K562 (cell line): Measurements from ENCODE around the gene ETV3L. TPM values are rescaled to one million over a fixed set of nuclear protein-coding genes. Genes with fewer than 3 reads are reported as not detected.

ENCODE experiments used
- ATAC-seq: fragments of 200-7000 bp; cut with Tn5 transposase; 3 replicates; pipeline ENCODE4 v1.9.1; 2020; ENCODE audit warnings: moderate library complexity
- BruUV-seq: library from RNA; stranded (reverse); fragments of 400-500 nt; replicated peaks from 2 replicates; lab custom pipeline; 2021; lab: Mats Ljungman, UMichigan
- CTCF ChIA-PET: fragments of 300-600 bp; formaldehyde crosslinking; extraction: SDS; loops from one replicate; lab custom pipeline; 2021; ENCODE audit warnings: low intra/inter-chr PET ratio; lab: Yijun Ruan, JAX
- POLR2A ChIA-PET: fragments of 300-600, 350-650 bp; sonication (Branson Sonifier 250); formaldehyde crosslinking; extraction: SDS; loops from one replicate; lab custom pipeline; 2021; ENCODE audit warnings: antibody characterized with exemption, inconsistent platforms; lab: Yijun Ruan, JAX
- DNase-seq, 4 experiments: peaks; one replicate each; pipeline versions ENCODE4 v3.0.0 to v3.0.0-alpha.2; 2011 to 2018; ENCODE audit warnings: low spot score in 3 of 4, mixed read lengths in 3 of 4; ENCODE audit errors: extremely low read depth in 1 of 4
- FAIRE-seq: peaks from 2 replicates; lab custom pipeline; 2011; peaks lifted over from hg19 to GRCh38; lab: Jason Lieb, UNC
- H2AFZ ChIP-seq: 2 replicates; pipeline ENCODE4 v1.6.0; 2011; ENCODE audit warnings: low read depth, low read length, control low read depth, inconsistent platforms
- H3K27ac ChIP-seq: fragments of 200-600 bp; 3 replicates; pipeline ENCODE4 v1.8.0; 2011; ENCODE audit warnings: low read depth, mild to moderate bottlenecking, control low read depth, inconsistent platforms, low read length, moderate library complexity, mixed read lengths; ENCODE audit errors: extremely low read depth
- H3K27me3 ChIP-seq, 2 experiments: fragments of 300-600 bp in 1 of 2; 2 replicates in 1 of 2; 3 replicates in 1 of 2; pipeline versions ENCODE4 v1.6.0 to v1.8.0; 2011; ENCODE audit warnings: inconsistent platforms in 2 of 2, low read length in 2 of 2, mild to moderate bottlenecking in 1 of 2, mixed read lengths in 1 of 2, moderate library complexity in 1 of 2; ENCODE audit not compliant: control insufficient read depth in 2 of 2, insufficient read depth in 2 of 2
- H3K36me3 ChIP-seq: fragments of 300-600 bp; 3 replicates; pipeline ENCODE4 v1.8.0; 2011; ENCODE audit warnings: mild to moderate bottlenecking, low read length, inconsistent platforms; ENCODE audit not compliant: control insufficient read depth, insufficient read depth
- H3K4me1 ChIP-seq, 2 experiments: fragments of 200-600 bp in 1 of 2; replicated peaks in 1 of 2; 2 replicates in 1 of 2; 3 replicates in 1 of 2; pipeline versions ENCODE4 v1.5.1 to v1.8.0; 2011; ENCODE audit warnings: inconsistent platforms in 2 of 2, low read length in 2 of 2, mild to moderate bottlenecking in 1 of 2, mixed read lengths in 1 of 2, moderate library complexity in 1 of 2; ENCODE audit not compliant: control insufficient read depth in 2 of 2, insufficient read depth in 2 of 2
- H3K4me2 ChIP-seq: 2 replicates; pipeline ENCODE4 v1.6.1; 2011; ENCODE audit warnings: low read length, control low read depth, inconsistent platforms, mixed read lengths; ENCODE audit not compliant: insufficient read depth
- H3K4me3 ChIP-seq: fragments of 200-600 bp; sonication (generic), shearing (Covaris generic); 2 replicates; pipeline ENCODE4 v1.5.1; 2016; ENCODE audit warnings: control low read depth, inconsistent platforms
- H3K79me2 ChIP-seq: fragments of 200-600 bp; 3 replicates; pipeline ENCODE4 v1.8.0; 2011; ENCODE audit warnings: low read length, inconsistent platforms; ENCODE audit not compliant: control insufficient read depth, insufficient read depth
- H3K9ac ChIP-seq, 2 experiments: 2 replicates each; pipeline versions ENCODE4 v1.6.0 to v1.6.1; 2011; ENCODE audit warnings: low read depth in 2 of 2, low read length in 2 of 2, control low read depth in 1 of 2, inconsistent platforms in 1 of 2, mild to moderate bottlenecking in 1 of 2, mixed read lengths in 1 of 2; ENCODE audit not compliant: insufficient read depth in 1 of 2
- H3K9me1 ChIP-seq: one replicate; pipeline ENCODE4 v1.6.0; 2011; ENCODE audit warnings: inconsistent platforms, mild to moderate bottlenecking, low read length, moderate library complexity; ENCODE audit not compliant: control insufficient read depth, insufficient read depth
- H3K9me3 ChIP-seq: replicated peaks from 2 replicates; pipeline ENCODE4 v1.5.1; 2011; ENCODE audit warnings: low read depth, low read length, inconsistent platforms; ENCODE audit not compliant: control insufficient read depth, insufficient read depth
- H4K20me1 ChIP-seq: replicated peaks from 2 replicates; pipeline ENCODE4 v1.6.1; 2011; ENCODE audit warnings: low read length, inconsistent platforms, mixed read lengths; ENCODE audit not compliant: control insufficient read depth, insufficient read depth
- CHCHD3 ChIP-seq: fragments of 250-450 bp; sonication (Bioruptor Pico); IDR thresholded peaks from 2 replicates; pipeline ENCODE4 v2.1.2; 2022; ENCODE audit warnings: mild to moderate bottlenecking
- CSDE1 ChIP-seq, 2 experiments: fragments of 450-650 bp; IDR thresholded peaks; 2 replicates each; pipeline ENCODE4 v1.6.1; 2016; ENCODE audit warnings: mild to moderate bottlenecking in 1 of 2
- CTBP1 ChIP-seq: fragments of 450-650 bp; IDR thresholded peaks from 2 replicates; pipeline ENCODE4 v1.6.1; 2016; ENCODE audit warnings: borderline replicate concordance
- ELK3 ChIP-seq: fragments of 450-650 bp; formaldehyde crosslinking; IDR thresholded peaks from 2 replicates; pipeline ENCODE4 v1.4.0; 2020; ENCODE audit warnings: mild to moderate bottlenecking
- HDGF ChIP-seq: fragments of 450-650 bp; IDR thresholded peaks from 2 replicates; pipeline ENCODE4 v1.6.1; 2016
- RHOXF2B ChIP-seq: fragments of 250-450 bp; sonication (Bioruptor Pico); conservative IDR thresholded peaks from 2 replicates; pipeline ENCODE4 v1.5.1; 2021
- ZBED1 ChIP-seq: IDR thresholded peaks from 2 replicates; pipeline ENCODE4 v1.6.1; 2014
- ZNF830 ChIP-seq: fragments of 250-450 bp; sonication (Bioruptor Pico); IDR thresholded peaks from 2 replicates; pipeline ENCODE4 v1.5.0; 2021; ENCODE audit warnings: mild to moderate bottlenecking
- WGBS: fragments of 100-300 bp; shearing (Covaris generic); methylation state at CpG from one replicate; pipeline ENCODE4 v1.1.6; 2016; ENCODE audit warnings: low coverage, mixed read lengths; ENCODE audit not compliant: insufficient coverage; ENCODE audit errors: missing lambda C conversion rate; 5-methylcytosine and 5-hydroxymethylcytosine counted together
- in situ Hi-C: fragments of 300-500 bp; cut with MboI; formaldehyde crosslinking; loops from 4 replicates; pipeline ENCODE4 v1.15.0; 2018; ENCODE audit warnings: inconsistent platforms, mixed read lengths
- intact Hi-C: fragments of 100-400 bp; cut with micrococcal nuclease; formaldehyde crosslinking; loops from 2 replicates; pipeline ENCODE4 v1.14.2; 2022
- polyA plus RNA-seq, 8 experiments: library from polyadenylated mRNA; depleted of rRNA in 4 of 8; stranded (reverse) in 5 of 8; unstranded in 3 of 8; fragments of >200 nt; fragmentation: Nextera tagmentation in 2 of 8; fragmentation: Illumina TruSeq in 1 of 8; extraction: Ambion mirVana in 2 of 8; extraction: Trizol in 1 of 8; gene quantifications; 2 replicates each; pipeline versions ENCODE4 v1.2.1 to v1.2.3, GENCODE V29; 2011 to 2014; ENCODE audit warnings: inconsistent platforms in 1 of 8, missing spikeins in 1 of 8
- total RNA-seq, 7 experiments: library from RNA; depleted of rRNA in 6 of 7; stranded (reverse); fragments of >200 nt in 6 of 7; fragmentation: Illumina TruSeq in 2 of 7; extraction: Trizol in 2 of 7; gene quantifications; 2 replicates each; pipeline versions ENCODE4 v1.2.1 to v1.2.3, GENCODE V29; 2011 to 2021; ENCODE audit warnings: low replicate concordance in 1 of 7
- TF ChIP-seq, protein P1 (sequence below): fragments of 250-450 bp; sonication (Bioruptor Pico); IDR thresholded peaks from 2 replicates; pipeline ENCODE4 v1.4.0; 2020
- TF ChIP-seq, protein P2 (sequence below): sonication (generic); formaldehyde crosslinking; IDR thresholded peaks from 2 replicates; pipeline ENCODE4 v1.8.0; 2022; ENCODE audit warnings: missing genetic modification reagents, mild to moderate bottlenecking, borderline replicate concordance

Gene ETV3L
- total and polyA plus RNA-seq, 9 of the 15 experiments (the other 6 are each of a cell fraction or from before 2014, with no cell fraction given): not detected

- Histone ChIP-seq H3K9me1 (no peaks in the 10 kb centered on the region), H3K27ac (no peak overlapping the region), H3K36me3 (peaks cover 18% of the 10 kb centered on the region; the same call in 2 of the 3 replicates), H3K4me3 (no peak overlapping the region), H3K4me2 (no peak overlapping the region), H3K9me3 (no peaks in the 10 kb centered on the region), H3K4me1 (peaks cover 0 to 3% of the 10 kb centered on the region in 2 experiments; a peak in 2 of 5 replicates), H4K20me1 (no peaks in the 10 kb centered on the region), H3K9ac (no peak overlapping the region; a peak in 1 of 4 replicates), H3K79me2 (no peaks in the 10 kb centered on the region), H2AFZ (no peak overlapping the region), H3K27me3 (peaks cover 7 to 10% of the 10 kb centered on the region in 2 experiments; a peak in 3 of 5 replicates)
- CTCF ChIA-PET: no interaction called here
- no peak for DNase-seq
- in situ Hi-C loops (no loop called here), intact Hi-C loops (no loop called here)
- BruUV-seq: no TSS peak
- FAIRE-seq: no peak
- POLR2A ChIA-PET: interaction anchor here (0.7 kb wide), 1 partner anchor 16 kb away, joined by 3 read pairs; no protein-coding TSS in a partner anchor
- WGBS: 41% methylated on average over 2 of the region's 2 CpGs
- ATAC-seq: no peak
- TF ChIP-seq, protein P1, sequence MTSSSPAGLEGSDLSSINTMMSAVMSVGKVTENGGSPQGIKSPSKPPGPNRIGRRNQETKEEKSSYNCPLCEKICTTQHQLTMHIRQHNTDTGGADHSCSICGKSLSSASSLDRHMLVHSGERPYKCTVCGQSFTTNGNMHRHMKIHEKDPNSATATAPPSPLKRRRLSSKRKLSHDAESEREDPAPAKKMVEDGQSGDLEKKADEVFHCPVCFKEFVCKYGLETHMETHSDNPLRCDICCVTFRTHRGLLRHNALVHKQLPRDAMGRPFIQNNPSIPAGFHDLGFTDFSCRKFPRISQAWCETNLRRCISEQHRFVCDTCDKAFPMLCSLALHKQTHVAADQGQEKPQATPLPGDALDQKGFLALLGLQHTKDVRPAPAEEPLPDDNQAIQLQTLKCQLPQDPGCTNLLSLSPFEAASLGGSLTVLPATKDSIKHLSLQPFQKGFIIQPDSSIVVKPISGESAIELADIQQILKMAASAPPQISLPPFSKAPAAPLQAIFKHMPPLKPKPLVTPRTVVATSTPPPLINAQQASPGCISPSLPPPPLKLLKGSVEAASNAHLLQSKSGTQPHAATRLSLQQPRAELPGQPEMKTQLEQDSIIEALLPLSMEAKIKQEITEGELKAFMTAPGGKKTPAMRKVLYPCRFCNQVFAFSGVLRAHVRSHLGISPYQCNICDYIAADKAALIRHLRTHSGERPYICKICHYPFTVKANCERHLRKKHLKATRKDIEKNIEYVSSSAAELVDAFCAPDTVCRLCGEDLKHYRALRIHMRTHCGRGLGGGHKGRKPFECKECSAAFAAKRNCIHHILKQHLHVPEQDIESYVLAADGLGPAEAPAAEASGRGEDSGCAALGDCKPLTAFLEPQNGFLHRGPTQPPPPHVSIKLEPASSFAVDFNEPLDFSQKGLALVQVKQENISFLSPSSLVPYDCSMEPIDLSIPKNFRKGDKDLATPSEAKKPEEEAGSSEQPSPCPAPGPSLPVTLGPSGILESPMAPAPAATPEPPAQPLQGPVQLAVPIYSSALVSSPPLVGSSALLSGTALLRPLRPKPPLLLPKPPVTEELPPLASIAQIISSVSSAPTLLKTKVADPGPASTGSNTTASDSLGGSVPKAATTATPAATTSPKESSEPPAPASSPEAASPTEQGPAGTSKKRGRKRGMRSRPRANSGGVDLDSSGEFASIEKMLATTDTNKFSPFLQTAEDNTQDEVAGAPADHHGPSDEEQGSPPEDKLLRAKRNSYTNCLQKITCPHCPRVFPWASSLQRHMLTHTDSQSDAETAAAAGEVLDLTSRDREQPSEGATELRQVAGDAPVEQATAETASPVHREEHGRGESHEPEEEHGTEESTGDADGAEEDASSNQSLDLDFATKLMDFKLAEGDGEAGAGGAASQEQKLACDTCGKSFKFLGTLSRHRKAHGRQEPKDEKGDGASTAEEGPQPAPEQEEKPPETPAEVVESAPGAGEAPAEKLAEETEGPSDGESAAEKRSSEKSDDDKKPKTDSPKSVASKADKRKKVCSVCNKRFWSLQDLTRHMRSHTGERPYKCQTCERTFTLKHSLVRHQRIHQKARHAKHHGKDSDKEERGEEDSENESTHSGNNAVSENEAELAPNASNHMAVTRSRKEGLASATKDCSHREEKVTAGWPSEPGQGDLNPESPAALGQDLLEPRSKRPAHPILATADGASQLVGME (CRISPR knock-in tag): no peak
- TF ChIP-seq CTBP1 (no peak), CHCHD3 (no peak), ZBED1 (no peak), HDGF (no peak), ZNF830 (CRISPR knock-in tag) (no peak), ELK3 (no peak), CSDE1 (IDR thresholded peaks at IDR 0.05) (no peak), RHOXF2B (no peak)
- TF ChIP-seq, protein P2, sequence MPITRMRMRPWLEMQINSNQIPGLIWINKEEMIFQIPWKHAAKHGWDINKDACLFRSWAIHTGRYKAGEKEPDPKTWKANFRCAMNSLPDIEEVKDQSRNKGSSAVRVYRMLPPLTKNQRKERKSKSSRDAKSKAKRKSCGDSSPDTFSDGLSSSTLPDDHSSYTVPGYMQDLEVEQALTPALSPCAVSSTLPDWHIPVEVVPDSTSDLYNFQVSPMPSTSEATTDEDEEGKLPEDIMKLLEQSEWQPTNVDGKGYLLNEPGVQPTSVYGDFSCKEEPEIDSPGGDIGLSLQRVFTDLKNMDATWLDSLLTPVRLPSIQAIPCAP (CRISPR knock-in tag): no peak
Observed at GRCh38 chr1:157119448-157119847, 19.8 kb upstream of the ETV3L start.
